Ishikawa (cell line): ENCODE data around the gene CARD11.

ENCODE experiments used
- CEBPB ChIP-seq: IDR thresholded peaks from 2 replicates; pipeline ENCODE4 v1.6.1; 2012
- CREB1 ChIP-seq: IDR thresholded peaks from 2 replicates; pipeline ENCODE4 v1.6.1; 2012; ENCODE audit warnings: low read depth
- EGR1 ChIP-seq: IDR thresholded peaks from 2 replicates; pipeline ENCODE4 v1.6.1; 2012
- EP300 ChIP-seq: IDR thresholded peaks from 2 replicates; pipeline ENCODE4 v1.6.1; 2012; ENCODE audit warnings: borderline replicate concordance
- FOXM1 ChIP-seq: IDR thresholded peaks from 2 replicates; pipeline ENCODE4 v1.6.1; 2012; ENCODE audit warnings: low read depth, borderline replicate concordance
- MAX ChIP-seq: IDR thresholded peaks from 2 replicates; pipeline ENCODE4 v1.6.1; 2012
- NFIC ChIP-seq: IDR thresholded peaks from 2 replicates; pipeline ENCODE4 v1.6.1; 2012
- RAD21 ChIP-seq: IDR thresholded peaks from 2 replicates; pipeline ENCODE4 v1.6.1; 2012; ENCODE audit warnings: low read depth
- REST ChIP-seq: IDR thresholded peaks from 2 replicates; pipeline ENCODE4 v1.6.1; 2012; ENCODE audit warnings: low read depth, mild to moderate bottlenecking
- TAF1 ChIP-seq: IDR thresholded peaks from 2 replicates; pipeline ENCODE4 v1.6.1; 2012; ENCODE audit warnings: low read depth, mild to moderate bottlenecking
- TCF12 ChIP-seq: IDR thresholded peaks from 2 replicates; pipeline ENCODE4 v1.6.1; 2012; ENCODE audit warnings: low read depth
- TEAD4 ChIP-seq: IDR thresholded peaks from 2 replicates; pipeline ENCODE4 v1.6.1; 2012
- USF1 ChIP-seq: IDR thresholded peaks from 2 replicates; pipeline ENCODE4 v1.6.1; 2012
- YY1 ChIP-seq: IDR thresholded peaks from 2 replicates; pipeline ENCODE4 v1.6.1; 2012; ENCODE audit warnings: low read depth
- ZBTB7A ChIP-seq: IDR thresholded peaks from 2 replicates; pipeline ENCODE4 v1.6.1; 2012; ENCODE audit warnings: low read depth

The CARD11 gene

GRCh38 chr7:3009086-3009485 lies 34.6 kb downstream of the CARD11 start:
- TF ChIP-seq TEAD4 (no peak), CEBPB (no peak), CREB1 (no peak), EP300 (no peak), RAD21 (no peak)

DNA sequence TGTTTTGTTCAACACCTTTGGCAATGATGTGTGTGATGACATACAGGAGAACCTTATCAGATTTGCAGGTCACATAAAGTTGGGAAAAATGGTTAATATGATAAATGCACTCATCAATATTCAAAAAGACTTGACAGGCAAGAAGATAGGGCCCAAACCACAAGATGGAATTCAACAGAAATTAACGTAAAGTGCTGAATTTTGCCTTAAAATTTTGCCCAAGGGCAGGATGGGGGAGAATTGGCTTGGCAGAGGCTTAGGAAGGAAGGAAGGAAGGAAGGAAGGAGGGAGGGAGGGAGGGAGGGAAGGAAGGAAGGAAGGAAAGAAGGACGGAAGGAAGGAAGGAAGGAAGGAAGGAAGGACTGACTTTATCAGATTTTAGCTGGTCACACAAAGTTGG lies 35.3 kb downstream of the CARD11 start:
- TF ChIP-seq EP300 (no peak), CEBPB (no peak), EGR1 (no peak), FOXM1 (no peak), ZBTB7A (no peak), RAD21 (no peak), NFIC (no peak), TCF12 (no peak), YY1 (no peak), TAF1 (no peak), MAX (no peak), TEAD4 (no peak), REST (no peak), USF1 (no peak), CREB1 (no peak)

GRCh38 chr7:3007696-3008095 lies 36.0 kb downstream of the CARD11 start:
- no peak for TF ChIP-seq EP300
- TF ChIP-seq TCF12, result no peak

- TF ChIP-seq FOXM1 (no peak), TEAD4 (no peak), NFIC (no peak), REST (no peak), YY1 (no peak)
Measured at GRCh38 chr7:3005257-3005656, 38.4 kb downstream of the CARD11 start.

DNA sequence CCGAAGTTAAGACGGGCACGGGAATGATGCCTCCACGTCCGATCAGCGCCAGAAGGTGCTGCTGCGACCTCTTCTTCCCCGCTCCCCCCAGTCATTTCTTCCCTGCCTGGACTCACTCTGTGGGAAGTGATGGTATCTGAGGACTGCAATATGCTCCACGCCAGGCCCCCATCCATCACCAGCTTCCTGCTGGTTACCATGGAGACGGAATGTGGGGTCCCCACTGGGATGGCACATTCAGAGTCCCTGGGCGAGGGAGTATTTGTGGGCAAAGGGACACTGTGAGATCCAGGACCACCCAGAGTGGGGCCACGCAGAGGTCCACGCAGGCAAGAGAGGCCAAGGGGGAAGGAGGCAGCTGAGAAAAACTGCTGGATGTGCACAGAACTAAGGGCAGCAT lies 39.7 kb downstream of the CARD11 start:
- TF ChIP-seq MAX (no peak), CEBPB (no peak), RAD21 (no peak)

DNA sequence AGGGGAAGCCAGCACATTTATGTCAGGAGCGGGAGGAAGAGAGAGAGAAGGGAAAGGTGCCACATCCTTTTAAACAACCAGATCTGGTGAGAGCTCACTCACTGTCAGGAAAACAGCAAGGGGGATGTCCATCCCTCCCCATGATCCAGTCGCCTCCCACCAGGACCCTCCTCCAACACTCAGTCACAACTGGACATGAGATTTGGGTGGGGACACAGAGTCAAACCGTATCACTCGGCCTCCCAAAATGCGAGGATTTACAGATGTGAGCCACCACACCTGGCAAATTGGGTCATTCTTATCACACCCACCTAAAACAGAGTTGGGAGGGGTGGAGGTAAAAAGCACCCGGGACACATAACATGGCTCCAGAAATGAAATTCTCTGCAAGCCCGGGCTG lies 41.0 kb downstream of the CARD11 start:
- TF ChIP-seq CREB1 (no peak), NFIC (no peak), TAF1 (no peak), EP300 (no peak), TCF12 (no peak), USF1 (no peak), RAD21 (no peak), YY1 (no peak), CEBPB (no peak), EGR1 (no peak), MAX (no peak), REST (no peak), ZBTB7A (no peak), TEAD4 (no peak), FOXM1 (no peak)
